Panc1 (cell line): ENCODE data around the gene FAM168B.

ENCODE experiments used
- CTCF ChIP-seq: fragments of 450-650 bp; IDR thresholded peaks from 2 replicates; pipeline ENCODE4 v1.5.1; 2017; ENCODE audit warnings: mild to moderate bottlenecking
- POLR2AphosphoS5 ChIP-seq: IDR thresholded peaks from 2 replicates; pipeline ENCODE4 v1.6.1; 2012; ENCODE audit warnings: mild to moderate bottlenecking, low read depth, low read length, moderate library complexity
- SIN3A ChIP-seq: IDR thresholded peaks from 2 replicates; pipeline ENCODE4 v1.6.1; 2012; ENCODE audit warnings: low read depth, mild to moderate bottlenecking, low read length, moderate library complexity, borderline replicate concordance; ENCODE audit not compliant: insufficient read depth
- TCF7L2 ChIP-seq: IDR thresholded peaks from 2 replicates; pipeline ENCODE4 v1.6.1; 2011; ENCODE audit warnings: mild to moderate bottlenecking, low read depth, low read length, inconsistent platforms
- TF ChIP-seq, protein P1 (sequence below), 2 experiments: IDR thresholded peaks; 2 replicates each; pipeline ENCODE4 v1.6.1; 2011 to 2012; ENCODE audit warnings: low read depth in 2 of 2, control low read depth in 1 of 2, low read length in 1 of 2, mild to moderate bottlenecking in 1 of 2, moderate library complexity in 1 of 2; ENCODE audit not compliant: insufficient read depth in 1 of 2

GRCh38 chr2:131043199-131044074 is 49.8 kb downstream of the FAM168B start:
- TF ChIP-seq CTCF (no peak), SIN3A (no peak), POLR2AphosphoS5 (no peak), TCF7L2 (no peak)
- TF ChIP-seq, protein P1, sequence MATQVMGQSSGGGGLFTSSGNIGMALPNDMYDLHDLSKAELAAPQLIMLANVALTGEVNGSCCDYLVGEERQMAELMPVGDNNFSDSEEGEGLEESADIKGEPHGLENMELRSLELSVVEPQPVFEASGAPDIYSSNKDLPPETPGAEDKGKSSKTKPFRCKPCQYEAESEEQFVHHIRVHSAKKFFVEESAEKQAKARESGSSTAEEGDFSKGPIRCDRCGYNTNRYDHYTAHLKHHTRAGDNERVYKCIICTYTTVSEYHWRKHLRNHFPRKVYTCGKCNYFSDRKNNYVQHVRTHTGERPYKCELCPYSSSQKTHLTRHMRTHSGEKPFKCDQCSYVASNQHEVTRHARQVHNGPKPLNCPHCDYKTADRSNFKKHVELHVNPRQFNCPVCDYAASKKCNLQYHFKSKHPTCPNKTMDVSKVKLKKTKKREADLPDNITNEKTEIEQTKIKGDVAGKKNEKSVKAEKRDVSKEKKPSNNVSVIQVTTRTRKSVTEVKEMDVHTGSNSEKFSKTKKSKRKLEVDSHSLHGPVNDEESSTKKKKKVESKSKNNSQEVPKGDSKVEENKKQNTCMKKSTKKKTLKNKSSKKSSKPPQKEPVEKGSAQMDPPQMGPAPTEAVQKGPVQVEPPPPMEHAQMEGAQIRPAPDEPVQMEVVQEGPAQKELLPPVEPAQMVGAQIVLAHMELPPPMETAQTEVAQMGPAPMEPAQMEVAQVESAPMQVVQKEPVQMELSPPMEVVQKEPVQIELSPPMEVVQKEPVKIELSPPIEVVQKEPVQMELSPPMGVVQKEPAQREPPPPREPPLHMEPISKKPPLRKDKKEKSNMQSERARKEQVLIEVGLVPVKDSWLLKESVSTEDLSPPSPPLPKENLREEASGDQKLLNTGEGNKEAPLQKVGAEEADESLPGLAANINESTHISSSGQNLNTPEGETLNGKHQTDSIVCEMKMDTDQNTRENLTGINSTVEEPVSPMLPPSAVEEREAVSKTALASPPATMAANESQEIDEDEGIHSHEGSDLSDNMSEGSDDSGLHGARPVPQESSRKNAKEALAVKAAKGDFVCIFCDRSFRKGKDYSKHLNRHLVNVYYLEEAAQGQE (IDR thresholded peaks at IDR 0.05; ENCODE audit: insufficient read depth in 1 of 2, low read depth in 2 of 2, low read length in 1 of 2): no peak
